ENCODE measurements around the gene CHD2.
"Not testable (repeated sequence)": the region's sequence is repeated elsewhere in the genome, so short reads cannot be mapped to it uniquely, and the experiment has no call there.

Gene CHD2

GRCh38 chr15:93045191-93045785 lies 145.2 kb downstream of the CHD2 start:
- in situ Hi-C loops (cut with MboI; ENCODE audit: low sequenced_read_pairs): no loop called here

GRCh38 chr15:93046120-93046519 lies 146.0 kb downstream of the CHD2 start:
- in situ Hi-C loops (cut with MboI; ENCODE audit: low sequenced_read_pairs): no loop called here

GRCh38 chr15:93046721-93047120 lies 146.6 kb downstream of the CHD2 start:
- in situ Hi-C loops (cut with MboI; ENCODE audit: low sequenced_read_pairs): no loop called here

DNA sequence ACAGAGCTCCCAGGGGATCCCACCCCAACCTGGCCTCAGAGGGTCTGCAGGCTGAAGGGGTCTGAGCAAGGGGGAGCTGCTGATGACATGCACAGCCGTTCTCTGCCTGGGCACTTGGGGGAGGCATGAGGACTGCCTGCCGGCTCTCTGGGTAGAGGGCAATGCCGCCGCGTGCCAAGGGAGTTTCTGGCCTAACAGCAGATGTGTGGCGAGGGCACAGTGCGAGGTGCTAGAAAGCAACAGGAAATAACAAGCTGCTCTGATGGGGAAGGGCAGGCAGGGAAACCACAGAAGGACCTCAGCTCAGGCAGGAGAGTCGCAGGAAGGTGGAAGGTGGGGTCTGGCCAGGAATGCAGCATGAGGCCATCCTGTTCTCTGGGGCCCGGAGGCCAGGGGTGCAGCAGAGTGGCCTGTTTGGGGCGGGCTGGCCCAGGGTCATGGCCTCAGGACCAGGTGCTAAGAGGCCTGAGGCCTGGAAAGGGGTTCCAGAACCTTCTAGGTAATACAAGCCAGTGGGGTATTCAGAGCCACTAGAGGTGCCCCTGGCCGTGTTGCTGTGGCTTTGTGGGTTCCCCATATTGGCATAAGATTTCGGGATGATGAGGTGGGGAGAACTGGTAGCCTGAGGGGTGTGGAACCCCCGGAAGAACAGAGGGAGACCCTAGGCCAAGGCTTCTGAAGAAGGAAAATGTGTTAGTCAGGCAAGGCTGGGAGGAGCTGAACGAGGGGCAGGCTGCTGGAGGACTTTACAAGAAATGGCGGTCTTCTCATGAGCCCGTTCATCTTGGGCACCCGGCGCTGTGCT lies 147.7 kb downstream of the CHD2 start:
- in situ Hi-C loops (cut with MboI; ENCODE audit: low sequenced_read_pairs): no loop called here

GRCh38 chr15:93048426-93048721 lies 148.2 kb downstream of the CHD2 start:
- in situ Hi-C loops (cut with MboI; ENCODE audit: low sequenced_read_pairs): no loop called here

DNA sequence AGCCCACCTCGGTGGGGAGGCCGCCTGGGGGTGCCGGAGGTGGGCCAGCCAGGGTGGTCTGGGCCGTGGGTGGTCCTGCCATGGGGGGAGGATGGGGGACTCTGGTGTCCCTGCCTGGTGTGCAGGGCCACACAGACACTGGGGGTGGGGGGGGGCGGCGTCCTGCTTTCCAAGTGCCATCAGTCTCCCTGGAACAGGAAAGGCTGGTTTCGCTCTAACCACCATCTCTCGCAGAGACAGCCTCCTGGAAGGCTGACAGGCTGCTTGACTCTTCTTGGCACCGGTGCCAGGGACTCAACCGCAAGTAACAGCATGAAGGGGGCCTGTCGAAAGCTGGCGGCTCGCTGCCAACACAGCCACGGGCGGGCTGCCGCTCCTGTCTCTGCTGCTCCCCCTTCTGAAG lies 148.6 kb downstream of the CHD2 start:
- in situ Hi-C loops (cut with MboI; ENCODE audit: low sequenced_read_pairs): no loop called here

DNA sequence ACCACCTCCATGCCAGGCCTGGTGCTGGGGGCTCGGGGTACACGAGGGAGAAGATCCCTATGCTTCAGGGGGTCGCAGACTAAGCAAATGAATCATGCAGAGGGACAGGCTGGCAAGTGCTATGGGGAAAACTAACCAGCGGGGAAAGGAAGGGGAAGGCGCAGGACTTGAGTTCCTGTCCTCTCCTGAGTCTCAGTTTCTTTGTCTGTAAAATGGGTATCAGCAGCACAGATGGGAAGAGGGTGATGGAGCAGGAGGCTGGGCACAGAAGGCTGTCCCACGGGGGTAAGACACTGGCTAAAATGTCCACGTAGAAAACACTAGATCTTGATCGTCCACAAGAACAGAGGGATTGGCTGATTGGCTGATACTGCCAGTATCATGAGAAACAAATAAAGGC lies 149.1 kb downstream of the CHD2 start:
- in situ Hi-C loops (cut with MboI; ENCODE audit: low sequenced_read_pairs): no loop called here

DNA sequence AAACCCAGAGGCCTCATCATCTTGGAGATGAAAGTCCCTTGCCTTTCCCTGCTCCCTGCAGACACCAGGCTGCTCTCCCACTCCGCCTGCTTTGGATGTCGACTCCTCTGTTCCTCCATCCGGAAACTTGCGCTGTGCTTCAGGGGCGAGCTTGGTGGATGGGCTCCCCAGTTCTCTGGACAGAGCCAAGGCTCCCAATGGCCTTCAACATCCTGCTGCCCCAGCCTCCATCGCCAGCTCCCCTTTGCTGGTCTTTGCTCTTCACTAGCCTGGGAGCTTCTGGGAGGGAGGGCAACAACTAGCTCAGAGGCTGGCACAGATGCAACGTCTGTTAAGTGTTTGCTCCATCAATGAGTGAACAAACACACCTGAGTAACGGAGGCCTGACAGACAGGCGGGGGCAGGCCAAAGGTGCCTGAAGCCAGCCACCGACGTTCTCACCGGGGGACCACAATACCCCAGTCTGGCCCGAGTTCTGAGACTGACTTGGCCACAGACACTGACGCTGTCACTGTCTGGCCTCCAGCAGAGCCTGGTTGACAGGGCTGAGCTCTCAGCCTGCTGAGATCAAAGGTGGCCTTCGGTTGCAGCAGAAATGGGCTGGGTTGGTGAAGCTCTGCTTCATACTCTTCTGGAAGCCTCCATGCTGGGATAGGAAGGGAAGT lies 149.9 kb downstream of the CHD2 start:
- in situ Hi-C loops (cut with MboI; ENCODE audit: low sequenced_read_pairs): no loop called here

DNA sequence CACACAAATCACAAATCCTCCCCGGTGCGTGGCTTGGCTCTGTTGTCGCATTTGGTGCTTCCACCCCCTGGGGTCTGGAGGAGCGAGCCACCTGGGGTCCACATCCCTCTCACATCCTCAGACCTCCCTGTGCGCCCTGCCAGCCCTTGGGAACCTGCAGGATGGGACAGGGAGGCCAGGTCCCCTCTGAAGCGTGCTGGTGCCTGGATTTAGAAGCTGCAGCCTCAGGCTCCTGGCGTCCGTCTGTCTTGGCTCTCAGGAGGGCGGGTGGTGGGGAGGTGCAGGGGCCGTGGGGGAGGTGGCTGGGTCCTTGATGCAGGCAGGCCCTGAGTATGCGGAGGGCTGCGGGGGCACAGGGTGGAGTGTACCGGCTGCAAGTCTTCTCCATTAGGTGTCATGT lies 150.5 kb downstream of the CHD2 start:
- in situ Hi-C loops (cut with MboI; ENCODE audit: low sequenced_read_pairs): no loop called here

DNA sequence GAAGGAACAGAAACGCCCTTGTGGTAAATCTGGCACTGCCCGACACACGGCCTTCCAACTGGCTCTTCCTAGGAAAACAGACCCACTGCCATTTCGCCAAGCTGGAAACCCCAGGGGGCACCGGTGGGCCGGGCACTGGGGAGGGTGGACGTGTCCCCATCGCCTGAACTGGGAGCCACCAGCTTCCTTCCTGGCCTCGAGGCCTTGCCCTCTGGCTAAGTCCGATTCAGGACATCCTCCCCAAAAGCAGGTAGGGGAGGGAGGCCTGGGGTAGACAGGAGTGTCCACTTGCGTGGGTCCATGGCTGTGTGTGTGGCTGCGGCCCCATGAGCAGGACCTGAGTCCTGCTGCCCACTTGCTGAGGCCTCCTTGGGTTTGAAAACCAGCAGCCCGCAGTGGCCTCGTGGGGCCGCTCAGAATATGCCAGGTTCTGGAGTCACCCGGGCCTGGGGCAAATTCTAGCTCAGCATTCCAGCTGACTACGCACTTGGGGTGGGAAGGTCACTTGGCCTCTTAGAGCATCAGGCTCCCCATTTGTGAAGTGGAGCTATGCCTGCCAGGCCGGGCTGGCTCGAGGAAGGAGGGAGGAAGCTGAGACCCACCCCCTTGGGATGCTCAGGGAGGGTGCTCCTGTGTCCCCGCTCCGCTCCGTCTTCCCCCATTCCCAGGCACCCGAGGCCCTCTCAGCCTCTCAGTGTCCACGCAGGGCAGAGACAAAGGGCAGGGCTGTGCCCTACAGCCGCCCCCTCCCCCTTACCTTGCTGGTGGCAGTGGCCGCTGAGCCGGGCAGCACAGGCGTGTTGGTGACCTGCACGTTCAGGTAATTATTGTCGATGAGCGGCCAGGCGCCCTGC lies 151.3 kb downstream of the CHD2 start:
- in situ Hi-C loops (cut with MboI; ENCODE audit: low sequenced_read_pairs): no loop called here

- in situ Hi-C loops (cut with MboI; ENCODE audit: low sequenced_read_pairs): no loop called here
These were observed 152.2 kb downstream of the CHD2 start for GRCh38 chr15:93052090-93052879.

DNA sequence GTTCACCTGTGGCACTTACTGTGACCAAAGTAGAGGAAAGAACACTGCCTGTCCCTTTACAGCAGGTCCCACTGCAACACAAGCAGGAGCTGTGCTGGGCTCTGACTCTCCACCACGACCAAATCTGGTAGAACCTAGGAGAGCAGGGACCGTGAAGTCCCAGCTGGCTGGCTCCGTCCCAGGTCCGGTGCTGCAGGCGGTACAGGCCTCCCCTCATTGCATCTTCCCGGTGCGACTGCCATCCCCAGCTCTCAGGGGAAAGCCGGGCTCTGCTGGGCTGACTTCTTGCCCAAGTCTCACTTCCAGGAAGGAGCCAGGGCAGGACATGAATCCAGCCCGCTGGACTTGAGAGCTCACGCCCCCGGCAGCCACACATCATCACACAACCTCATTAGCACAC lies 155.1 kb downstream of the CHD2 start:
- in situ Hi-C loops (cut with MboI; ENCODE audit: low sequenced_read_pairs): no loop called here

DNA sequence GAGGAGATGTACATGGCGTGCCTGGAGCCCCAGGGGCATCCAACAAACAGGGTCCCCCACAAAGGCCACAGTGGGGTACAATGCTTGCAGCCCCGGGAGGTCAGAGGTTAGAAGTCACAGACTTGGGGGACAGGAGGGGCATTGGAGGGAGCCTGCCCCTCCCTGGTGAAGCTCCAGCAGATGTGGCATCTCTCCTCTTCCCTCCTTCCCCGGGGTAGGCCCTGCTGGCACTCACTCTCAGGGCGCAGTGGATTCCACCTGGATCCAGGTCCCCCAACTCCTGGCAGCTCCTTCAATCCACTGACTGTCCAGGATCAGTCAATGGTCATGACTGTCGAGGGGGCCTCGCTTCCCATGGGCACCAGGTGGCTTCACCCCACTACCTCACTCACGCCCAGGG lies 156.7 kb downstream of the CHD2 start:
- in situ Hi-C loops (cut with MboI; ENCODE audit: low sequenced_read_pairs): no loop called here

DNA sequence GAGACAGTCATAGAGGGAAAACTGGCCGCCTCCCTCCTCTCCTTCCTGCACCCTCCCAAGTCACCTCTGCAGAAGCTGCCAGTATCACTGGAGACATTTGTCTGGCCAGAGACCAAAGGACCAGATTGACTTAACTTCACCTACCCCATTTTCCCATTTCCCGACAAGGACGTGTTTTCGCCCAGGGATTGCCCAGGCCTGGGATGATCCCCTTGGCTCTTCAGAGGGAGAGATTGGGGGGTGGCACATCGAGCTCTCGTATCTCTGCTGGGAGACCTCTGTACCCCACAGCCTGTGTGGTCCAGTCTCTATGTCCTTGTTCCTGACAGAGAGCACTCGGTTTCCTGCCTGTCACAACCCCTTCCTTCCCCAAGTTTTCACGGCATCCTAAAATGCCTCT lies 157.5 kb downstream of the CHD2 start:
- in situ Hi-C loops (cut with MboI; ENCODE audit: low sequenced_read_pairs): no loop called here

- in situ Hi-C loops (cut with MboI; ENCODE audit: low sequenced_read_pairs): no loop called here
These were observed 158.0 kb downstream of the CHD2 start for GRCh38 chr15:93058128-93058527.

DNA sequence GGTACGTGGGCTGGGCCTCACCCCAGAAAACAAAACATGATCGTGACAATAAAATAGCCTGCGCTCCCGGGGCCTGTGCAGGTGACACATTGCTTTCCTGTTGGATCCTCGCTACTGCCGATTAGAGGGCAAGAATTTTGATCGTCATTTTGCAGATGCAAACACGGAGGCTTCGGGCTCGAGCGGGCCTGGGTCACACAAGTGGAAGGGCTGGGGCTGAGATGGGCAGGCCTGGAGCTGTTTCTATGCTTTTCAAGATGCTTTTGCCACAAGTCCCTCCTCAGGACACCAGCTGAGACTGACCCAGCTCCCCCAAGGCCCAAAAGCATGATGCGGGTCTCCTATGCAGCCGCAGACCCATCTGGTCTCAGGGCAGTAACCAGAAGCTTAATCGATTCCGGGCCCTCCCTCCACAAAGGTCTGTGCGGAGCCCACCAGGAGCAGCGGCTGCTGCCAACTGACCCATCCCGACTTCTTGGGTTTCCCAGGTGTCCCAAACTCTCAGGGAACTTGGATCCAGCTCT lies 158.8 kb downstream of the CHD2 start:
- in situ Hi-C loops (cut with MboI; ENCODE audit: low sequenced_read_pairs): no loop called here

DNA sequence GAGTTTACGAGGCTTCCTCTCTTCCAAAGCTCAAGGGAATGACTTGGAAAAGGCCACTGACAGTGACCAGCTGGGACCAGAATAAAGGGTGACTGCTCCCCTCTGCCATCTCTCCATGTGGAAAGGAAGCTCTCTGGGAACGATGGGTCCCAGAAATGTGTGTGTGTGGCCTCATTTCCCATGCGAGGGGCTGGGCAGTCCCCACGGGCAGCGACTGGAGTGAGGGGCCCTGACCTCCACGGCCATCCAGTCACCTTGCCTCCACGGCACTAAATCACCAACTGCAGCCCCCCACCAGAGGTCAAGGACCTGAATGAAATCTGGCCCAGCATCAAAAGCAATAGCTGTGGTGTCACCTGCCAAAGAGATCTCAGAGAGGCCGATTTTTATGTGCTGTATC lies 159.3 kb downstream of the CHD2 start:
- in situ Hi-C loops (cut with MboI; ENCODE audit: low sequenced_read_pairs): no loop called here

GRCh38 chr15:93060336-93061248 lies 160.5 kb downstream of the CHD2 start:
- in situ Hi-C loops (cut with MboI; ENCODE audit: low sequenced_read_pairs): no loop called here

DNA sequence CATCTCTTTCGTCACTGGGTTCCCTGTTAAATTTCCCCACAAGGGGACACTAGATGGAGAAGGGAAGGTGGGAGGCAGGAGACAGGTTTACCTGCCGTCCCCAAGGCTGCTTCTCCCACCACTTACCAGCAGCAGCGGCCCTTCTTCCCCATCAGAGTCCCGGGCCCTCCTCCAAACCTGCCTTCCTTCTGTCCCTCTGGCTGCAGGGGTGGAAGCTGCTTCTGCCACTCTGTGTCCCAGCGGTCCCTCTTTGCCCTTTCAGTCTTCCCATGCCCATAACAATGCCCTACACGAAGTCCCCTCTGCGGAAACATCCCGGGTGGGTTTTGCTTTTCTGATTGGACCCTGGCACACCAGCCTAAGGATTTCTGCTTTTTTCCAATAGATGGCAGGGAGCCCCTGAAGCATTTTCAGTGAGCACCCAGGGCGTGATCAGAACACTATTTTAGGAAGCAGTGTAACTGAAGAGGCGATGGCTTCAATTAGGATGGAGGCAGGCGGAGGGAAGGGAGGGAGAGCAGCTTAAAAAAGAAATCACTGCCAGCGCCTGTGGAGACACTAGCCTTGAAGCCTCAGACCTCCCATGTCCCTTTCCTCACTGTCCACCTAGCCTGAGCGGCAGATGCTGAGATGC lies 162.6 kb downstream of the CHD2 start:
- in situ Hi-C loops (cut with MboI; ENCODE audit: low sequenced_read_pairs): not testable (repeated sequence)
